H1 (cell line): Measurements from ENCODE around the gene SSNA1.

ENCODE experiments used
- ASH2L ChIP-seq: fragments of 200-600, 300-600 bp; sonication (generic); IDR thresholded peaks from one replicate; pipeline ENCODE4 v1.7.1; 2017; ENCODE audit warnings: low read length
- CREB1 ChIP-seq: IDR thresholded peaks from 2 replicates; pipeline ENCODE4 v1.6.1; 2012; ENCODE audit warnings: inconsistent platforms
- EZH2 ChIP-seq: fragments of 200-600 bp; sonication (generic); IDR thresholded peaks from 2 replicates; pipeline ENCODE4 v1.7.1; 2012; ENCODE audit warnings: low read depth, mild to moderate bottlenecking, moderate library complexity, low read length, inconsistent platforms; ENCODE audit not compliant: severe bottlenecking
- PHF8 ChIP-seq: fragments of 200-600 bp; sonication (generic); conservative IDR thresholded peaks from 2 replicates; pipeline ENCODE4 v1.7.1; 2012; ENCODE audit warnings: low read depth, mild to moderate bottlenecking, inconsistent platforms, low read length, moderate library complexity
- POLR2A ChIP-seq, 2 experiments: IDR thresholded peaks; 1 replicate in 1 of 2; 2 replicates in 1 of 2; pipeline ENCODE4 v1.6.1; 2011; ENCODE audit warnings: low read depth in 2 of 2, low read length in 2 of 2, mild to moderate bottlenecking in 2 of 2; ENCODE audit errors: control extremely low read depth in 1 of 2
- RBBP5 ChIP-seq: IDR thresholded peaks from 2 replicates; pipeline ENCODE4 v1.7.1; 2012; ENCODE audit warnings: low read depth, mild to moderate bottlenecking, inconsistent platforms, low read length, moderate library complexity, borderline replicate concordance
- TCF12 ChIP-seq: IDR thresholded peaks from 2 replicates; pipeline ENCODE4 v1.6.1; 2011; ENCODE audit warnings: low read depth, mild to moderate bottlenecking, low read length
- YY1 ChIP-seq: IDR thresholded peaks from 2 replicates; pipeline ENCODE4 v1.6.1; 2011; ENCODE audit warnings: low read depth, mild to moderate bottlenecking, low read length
- TF ChIP-seq, protein P1 (sequence below): IDR thresholded peaks from 2 replicates; pipeline ENCODE4 v1.6.1; 2012; ENCODE audit warnings: inconsistent platforms
- TF ChIP-seq, protein P2 (sequence below), 3 experiments: IDR thresholded peaks; 1 replicate in 2 of 3; 2 replicates in 1 of 3; pipeline versions ENCODE4 v1.5.1 to v1.6.1; 2011; ENCODE audit warnings: low read length in 3 of 3, mild to moderate bottlenecking in 3 of 3, inconsistent platforms in 2 of 3, low read depth in 1 of 3, moderate library complexity in 1 of 3; ENCODE audit not compliant: insufficient read depth in 1 of 3; ENCODE audit errors: control extremely low read depth in 1 of 3

DNA sequence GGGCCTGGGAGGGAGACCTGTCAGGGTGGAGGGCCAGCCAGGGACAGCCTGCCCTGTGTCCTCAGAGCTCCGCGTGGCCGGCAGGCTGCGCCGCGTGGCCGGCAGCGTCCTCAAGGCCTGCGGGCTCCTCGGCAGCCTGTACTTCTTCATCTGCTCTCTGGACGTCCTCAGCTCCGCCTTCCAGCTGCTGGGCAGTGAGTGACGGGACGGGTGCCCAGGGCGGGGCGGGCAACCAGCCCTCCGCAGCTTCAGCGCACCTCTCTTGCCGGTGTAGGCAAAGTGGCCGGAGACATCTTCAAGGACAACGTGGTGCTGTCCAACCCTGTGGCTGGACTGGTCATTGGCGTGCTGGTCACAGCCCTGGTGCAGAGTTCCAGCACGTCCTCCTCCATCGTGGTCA, 44.0 kb downstream of the SSNA1 start:
- no peak for TF ChIP-seq ASH2L
- TF ChIP-seq RBBP5, result no peak
- TF ChIP-seq, protein P1, sequence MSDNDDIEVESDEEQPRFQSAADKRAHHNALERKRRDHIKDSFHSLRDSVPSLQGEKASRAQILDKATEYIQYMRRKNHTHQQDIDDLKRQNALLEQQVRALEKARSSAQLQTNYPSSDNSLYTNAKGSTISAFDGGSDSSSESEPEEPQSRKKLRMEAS, result no peak
- no peak for TF ChIP-seq EZH2
- TF ChIP-seq, protein P2, sequence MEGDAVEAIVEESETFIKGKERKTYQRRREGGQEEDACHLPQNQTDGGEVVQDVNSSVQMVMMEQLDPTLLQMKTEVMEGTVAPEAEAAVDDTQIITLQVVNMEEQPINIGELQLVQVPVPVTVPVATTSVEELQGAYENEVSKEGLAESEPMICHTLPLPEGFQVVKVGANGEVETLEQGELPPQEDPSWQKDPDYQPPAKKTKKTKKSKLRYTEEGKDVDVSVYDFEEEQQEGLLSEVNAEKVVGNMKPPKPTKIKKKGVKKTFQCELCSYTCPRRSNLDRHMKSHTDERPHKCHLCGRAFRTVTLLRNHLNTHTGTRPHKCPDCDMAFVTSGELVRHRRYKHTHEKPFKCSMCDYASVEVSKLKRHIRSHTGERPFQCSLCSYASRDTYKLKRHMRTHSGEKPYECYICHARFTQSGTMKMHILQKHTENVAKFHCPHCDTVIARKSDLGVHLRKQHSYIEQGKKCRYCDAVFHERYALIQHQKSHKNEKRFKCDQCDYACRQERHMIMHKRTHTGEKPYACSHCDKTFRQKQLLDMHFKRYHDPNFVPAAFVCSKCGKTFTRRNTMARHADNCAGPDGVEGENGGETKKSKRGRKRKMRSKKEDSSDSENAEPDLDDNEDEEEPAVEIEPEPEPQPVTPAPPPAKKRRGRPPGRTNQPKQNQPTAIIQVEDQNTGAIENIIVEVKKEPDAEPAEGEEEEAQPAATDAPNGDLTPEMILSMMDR (IDR thresholded peaks at IDR 0.05; ENCODE audit: control extremely low read depth in 1 of 3, insufficient read depth in 1 of 3, low read depth in 1 of 3, low read length in 3 of 3), result no peak
- TF ChIP-seq POLR2A (IDR thresholded peaks at IDR 0.05; ENCODE audit: control extremely low read depth in 1 of 2, low read depth in 2 of 2, low read length in 2 of 2), result no peak
- no peak for TF ChIP-seq CREB1
- TF ChIP-seq YY1, result no peak
- TF ChIP-seq TCF12, result no peak
- TF ChIP-seq PHF8, result no peak
